Loucy (cell line): ENCODE results near the gene ATG16L1.

Source experiments
- EZH2phosphoT487 ChIP-seq: fragments of 200-600 bp; IDR thresholded peaks from 2 replicates; pipeline ENCODE4 v1.6.1; 2018; ENCODE audit warnings: antibody characterized with exemption, mild to moderate bottlenecking, moderate library complexity, borderline replicate concordance
- TF ChIP-seq, protein P1 (sequence below): fragments of 200-600 bp; sonication (generic); conservative IDR thresholded peaks from 2 replicates; pipeline ENCODE4 v1.5.1; 2014; ENCODE audit warnings: mild to moderate bottlenecking, antibody characterized with exemption, low read length

DNA sequence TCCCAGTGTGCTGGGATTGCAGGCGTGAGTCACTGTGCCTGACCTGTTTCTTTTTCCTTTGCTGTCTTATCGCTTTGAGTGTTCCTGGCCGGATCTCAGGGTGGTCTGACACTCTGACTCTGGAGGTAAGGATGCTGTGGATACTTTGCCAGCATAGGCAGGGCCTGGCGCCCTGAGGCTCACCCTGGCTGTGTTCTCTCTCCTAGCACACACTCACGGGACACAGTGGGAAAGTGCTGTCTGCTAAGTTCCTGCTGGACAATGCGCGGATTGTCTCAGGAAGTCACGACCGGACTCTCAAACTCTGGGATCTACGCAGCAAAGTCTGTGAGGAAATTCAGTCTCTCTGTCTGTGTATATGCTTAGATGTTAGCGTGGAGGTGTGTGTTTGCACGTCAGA, 38.2 kb downstream of the ATG16L1 start:
- TF ChIP-seq, protein P1, sequence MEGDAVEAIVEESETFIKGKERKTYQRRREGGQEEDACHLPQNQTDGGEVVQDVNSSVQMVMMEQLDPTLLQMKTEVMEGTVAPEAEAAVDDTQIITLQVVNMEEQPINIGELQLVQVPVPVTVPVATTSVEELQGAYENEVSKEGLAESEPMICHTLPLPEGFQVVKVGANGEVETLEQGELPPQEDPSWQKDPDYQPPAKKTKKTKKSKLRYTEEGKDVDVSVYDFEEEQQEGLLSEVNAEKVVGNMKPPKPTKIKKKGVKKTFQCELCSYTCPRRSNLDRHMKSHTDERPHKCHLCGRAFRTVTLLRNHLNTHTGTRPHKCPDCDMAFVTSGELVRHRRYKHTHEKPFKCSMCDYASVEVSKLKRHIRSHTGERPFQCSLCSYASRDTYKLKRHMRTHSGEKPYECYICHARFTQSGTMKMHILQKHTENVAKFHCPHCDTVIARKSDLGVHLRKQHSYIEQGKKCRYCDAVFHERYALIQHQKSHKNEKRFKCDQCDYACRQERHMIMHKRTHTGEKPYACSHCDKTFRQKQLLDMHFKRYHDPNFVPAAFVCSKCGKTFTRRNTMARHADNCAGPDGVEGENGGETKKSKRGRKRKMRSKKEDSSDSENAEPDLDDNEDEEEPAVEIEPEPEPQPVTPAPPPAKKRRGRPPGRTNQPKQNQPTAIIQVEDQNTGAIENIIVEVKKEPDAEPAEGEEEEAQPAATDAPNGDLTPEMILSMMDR: no peak
- no peak for TF ChIP-seq EZH2phosphoT487
